Liver (tissue), 9 donors: ENCODE results near the gene PPP1R9A. TPM values are rescaled to one million over a fixed set of nuclear protein-coding genes. Genes with fewer than 3 reads are reported as not detected.

Source experiments
- DNase-seq: peaks from one replicate; pipeline ENCODE4 v3.0.0-alpha.2; 2017; ENCODE audit warnings: low spot score
- H3K27ac ChIP-seq, 2 donors: one replicate each; pipeline ENCODE4 v1.7.0; 2013; ENCODE audit warnings: inconsistent platforms in 2 of 2, low read length in 2 of 2, control low read depth in 1 of 2, low read depth in 1 of 2, mild to moderate bottlenecking in 1 of 2
- H3K27me3 ChIP-seq, 4 donors: one replicate each; pipeline versions ENCODE4 v1.6.1 to v1.7.0; 2013; ENCODE audit warnings: low read length in 3 of 4, inconsistent platforms in 1 of 4, mild to moderate bottlenecking in 1 of 4, moderate library complexity in 1 of 4; ENCODE audit not compliant: control insufficient read depth in 4 of 4, insufficient read depth in 4 of 4
- H3K36me3 ChIP-seq, 4 donors: one replicate each; pipeline versions ENCODE4 v1.6.1 to v1.7.0; 2013; ENCODE audit warnings: low read length in 3 of 4, mild to moderate bottlenecking in 3 of 4, low read depth in 1 of 4, moderate library complexity in 1 of 4; ENCODE audit not compliant: control insufficient read depth in 4 of 4, insufficient read depth in 3 of 4
- H3K4me1 ChIP-seq, 4 donors: one replicate each; pipeline versions ENCODE4 v1.6.1 to v1.7.0; 2013; ENCODE audit warnings: low read length in 3 of 4, mild to moderate bottlenecking in 3 of 4, moderate library complexity in 1 of 4; ENCODE audit not compliant: control insufficient read depth in 4 of 4, insufficient read depth in 4 of 4
- H3K4me3 ChIP-seq, 3 donors: one replicate each; pipeline versions ENCODE4 v1.6.1 to v1.7.0; 2013; ENCODE audit warnings: low read length in 3 of 3, control low read depth in 1 of 3, low read depth in 1 of 3, mild to moderate bottlenecking in 1 of 3
- H3K9ac ChIP-seq, 2 donors: one replicate each; pipeline ENCODE4 v1.7.0; 2013; ENCODE audit warnings: low read length in 2 of 2, mild to moderate bottlenecking in 2 of 2, moderate library complexity in 2 of 2, control low read depth in 1 of 2, low read depth in 1 of 2
- H3K9me3 ChIP-seq, 4 donors: one replicate each; pipeline versions ENCODE4 v1.6.1 to v1.7.0; 2013; ENCODE audit warnings: low read length in 3 of 4; ENCODE audit not compliant: control insufficient read depth in 4 of 4
- FOXA2 ChIP-seq: IDR thresholded peaks from 2 replicates; pipeline ENCODE4 v1.6.1; 2016; ENCODE audit warnings: antibody characterized with exemption
- GABPA ChIP-seq, 2 donors: IDR thresholded peaks in 1 of 2; conservative IDR thresholded peaks in 1 of 2; 2 replicates each; pipeline ENCODE4 v1.6.1; 2016; ENCODE audit warnings: antibody characterized with exemption in 2 of 2, mild to moderate bottlenecking in 1 of 2, moderate library complexity in 1 of 2
- HNF4G ChIP-seq: IDR thresholded peaks from 2 replicates; pipeline ENCODE4 v1.6.1; 2016; ENCODE audit warnings: antibody characterized with exemption
- NR2F2 ChIP-seq: IDR thresholded peaks from 2 replicates; pipeline ENCODE4 v1.6.1; 2016; ENCODE audit warnings: antibody characterized with exemption
- REST ChIP-seq: IDR thresholded peaks from 2 replicates; pipeline ENCODE4 v1.6.1; 2016; ENCODE audit warnings: antibody characterized with exemption, mild to moderate bottlenecking
- SP1 ChIP-seq: IDR thresholded peaks from 2 replicates; pipeline ENCODE4 v1.6.1; 2018; ENCODE audit warnings: antibody characterized with exemption, mild to moderate bottlenecking
- WGBS: extraction: QIAGEN DNeasy Blood & Tissue Kit; methylation state at CpG from one replicate; pipeline ENCODE4 v1.1.7; 2013; 5-methylcytosine and 5-hydroxymethylcytosine counted together
- polyA plus RNA-seq, 2 donors: library from polyadenylated mRNA; stranded (reverse) in 1 of 2; unstranded in 1 of 2; fragments of 200-250 nt in 1 of 2; fragments of >200 nt in 1 of 2; fragmentation: Nextera tagmentation in 1 of 2; extraction: Ambion mirVana in 1 of 2; gene quantifications; one replicate each; pipeline versions ENCODE4 v1.2.1 to v1.2.3, GENCODE V29; 2013 to 2015
- total RNA-seq, 2 donors: library from RNA; depleted of rRNA; stranded (reverse); fragments of >200 nt; gene quantifications; one replicate each; pipeline ENCODE4 v1.2.3, GENCODE V29; 2014
- TF ChIP-seq, protein P1 (sequence below): fragments of 150-350 bp; IDR thresholded peaks from 2 replicates; pipeline ENCODE4 v1.5.1; 2017; ENCODE audit warnings: improper control_type of control experiment, low read depth, low read length; ENCODE audit not compliant: missing input control
- TF ChIP-seq, protein P2 (sequence below): IDR thresholded peaks from 2 replicates; pipeline ENCODE4 v1.6.1; 2016; ENCODE audit warnings: antibody characterized with exemption
- donor health status: healthy.
- donor health status: healthy.
- donor health status: healthy.
- donor health status: healthy.
- donor health status: healthy.

The PPP1R9A gene
- total and polyA plus RNA-seq, 4 donors: 0.17 to 5.4 (median 2.7) TPM

DNA sequence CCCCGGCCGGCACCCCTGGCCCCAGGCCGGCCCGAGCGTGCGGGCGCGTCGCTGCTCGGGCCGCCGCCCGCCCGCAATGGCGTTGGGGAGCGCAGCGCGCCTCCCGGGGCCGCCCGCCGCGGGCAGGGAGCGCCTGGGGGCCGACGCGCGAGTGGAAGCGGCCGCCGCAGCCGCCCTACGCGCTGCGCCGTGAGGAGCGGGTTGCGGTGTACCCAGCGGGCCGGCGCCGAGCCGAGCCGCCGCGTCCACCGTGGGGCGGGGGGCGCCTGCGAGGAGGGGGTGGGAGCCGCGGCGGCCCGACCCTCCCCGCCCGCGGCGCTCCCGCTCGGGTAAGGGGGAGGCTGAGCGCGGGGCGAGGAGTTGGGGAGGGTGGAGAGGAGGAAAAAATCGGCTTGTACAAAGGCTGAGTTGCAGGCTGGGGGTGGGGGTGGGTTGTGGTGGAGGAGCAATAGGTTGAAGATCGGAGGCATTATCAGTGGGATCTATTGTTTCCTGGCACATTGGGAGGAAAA, 473 bp downstream of the PPP1R9A start:
- Histone ChIP-seq H3K9ac (no peak overlapping the region), H3K36me3 (no peaks in the 10 kb centered on the region), H3K4me3 (peak overlapping the region in 2 of 3 donors; percentile 80 to 89), H3K27me3 (peaks cover 0 to 15% (median 0%) of the 10 kb centered on the region in 4 donors), H3K27ac (peak overlapping the region in 1 of 2 donors; percentile 28), H3K9me3 (no peaks in the 10 kb centered on the region), H3K4me1 (peaks cover 0 to 9% (median 7%) of the 10 kb centered on the region in 4 donors)
- under 1% methylated on average over 65 of the region's 65 CpGs for WGBS
- TF ChIP-seq FOXA2 (no peak), GABPA (IDR thresholded peaks at IDR 0.05 in 1 of 2, conservative IDR thresholded peaks at IDR 0.05 in 1 of 2) (no peak), REST (no peak)
- peak; percentile 34 for DNase-seq

- TF ChIP-seq, protein P1, sequence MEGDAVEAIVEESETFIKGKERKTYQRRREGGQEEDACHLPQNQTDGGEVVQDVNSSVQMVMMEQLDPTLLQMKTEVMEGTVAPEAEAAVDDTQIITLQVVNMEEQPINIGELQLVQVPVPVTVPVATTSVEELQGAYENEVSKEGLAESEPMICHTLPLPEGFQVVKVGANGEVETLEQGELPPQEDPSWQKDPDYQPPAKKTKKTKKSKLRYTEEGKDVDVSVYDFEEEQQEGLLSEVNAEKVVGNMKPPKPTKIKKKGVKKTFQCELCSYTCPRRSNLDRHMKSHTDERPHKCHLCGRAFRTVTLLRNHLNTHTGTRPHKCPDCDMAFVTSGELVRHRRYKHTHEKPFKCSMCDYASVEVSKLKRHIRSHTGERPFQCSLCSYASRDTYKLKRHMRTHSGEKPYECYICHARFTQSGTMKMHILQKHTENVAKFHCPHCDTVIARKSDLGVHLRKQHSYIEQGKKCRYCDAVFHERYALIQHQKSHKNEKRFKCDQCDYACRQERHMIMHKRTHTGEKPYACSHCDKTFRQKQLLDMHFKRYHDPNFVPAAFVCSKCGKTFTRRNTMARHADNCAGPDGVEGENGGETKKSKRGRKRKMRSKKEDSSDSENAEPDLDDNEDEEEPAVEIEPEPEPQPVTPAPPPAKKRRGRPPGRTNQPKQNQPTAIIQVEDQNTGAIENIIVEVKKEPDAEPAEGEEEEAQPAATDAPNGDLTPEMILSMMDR: no peak
- no peak for TF ChIP-seq REST
- TF ChIP-seq SP1: no peak
- TF ChIP-seq, protein P2, sequence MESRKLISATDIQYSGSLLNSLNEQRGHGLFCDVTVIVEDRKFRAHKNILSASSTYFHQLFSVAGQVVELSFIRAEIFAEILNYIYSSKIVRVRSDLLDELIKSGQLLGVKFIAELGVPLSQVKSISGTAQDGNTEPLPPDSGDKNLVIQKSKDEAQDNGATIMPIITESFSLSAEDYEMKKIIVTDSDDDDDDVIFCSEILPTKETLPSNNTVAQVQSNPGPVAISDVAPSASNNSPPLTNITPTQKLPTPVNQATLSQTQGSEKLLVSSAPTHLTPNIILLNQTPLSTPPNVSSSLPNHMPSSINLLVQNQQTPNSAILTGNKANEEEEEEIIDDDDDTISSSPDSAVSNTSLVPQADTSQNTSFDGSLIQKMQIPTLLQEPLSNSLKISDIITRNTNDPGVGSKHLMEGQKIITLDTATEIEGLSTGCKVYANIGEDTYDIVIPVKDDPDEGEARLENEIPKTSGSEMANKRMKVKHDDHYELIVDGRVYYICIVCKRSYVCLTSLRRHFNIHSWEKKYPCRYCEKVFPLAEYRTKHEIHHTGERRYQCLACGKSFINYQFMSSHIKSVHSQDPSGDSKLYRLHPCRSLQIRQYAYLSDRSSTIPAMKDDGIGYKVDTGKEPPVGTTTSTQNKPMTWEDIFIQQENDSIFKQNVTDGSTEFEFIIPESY: no peak
- TF ChIP-seq NR2F2: no peak
- TF ChIP-seq HNF4G: no peak
- TF ChIP-seq GABPA (IDR thresholded peaks at IDR 0.05 in 1 of 2, conservative IDR thresholded peaks at IDR 0.05 in 1 of 2): no peak
- peaks cover 0 to 15% (median 0%) of the 10 kb centered on the region in 4 donors for H3K27me3 ChIP-seq
- WGBS: 4% methylated on average over 27 of the region's 27 CpGs
Observed at GRCh38 chr7:94908323-94909178, 1.2 kb downstream of the PPP1R9A start.

More at GRCh38 chr7:94908323-94909178, 1.2 kb downstream of the PPP1R9A start:
- Histone ChIP-seq H3K4me3 (peak overlapping the region in 2 of 3 donors; percentile 80 to 89), H3K27ac (no peak overlapping the region), H3K9me3 (no peaks in the 10 kb centered on the region), H3K4me1 (peaks cover 0 to 9% (median 7%) of the 10 kb centered on the region in 4 donors), H3K36me3 (no peaks in the 10 kb centered on the region), H3K9ac (peak overlapping the region in 1 of 2 donors; percentile 9)
- peak; percentile 42 for DNase-seq
